D341Med (cell line): Measurements from ENCODE around the gene OR51L1.

Experiments used
- DNase-seq: peaks from one replicate; pipeline ENCODE4 v3.0.0; 2012; ENCODE audit warnings: low spot score

The OR51L1 gene

GRCh38 chr11:5046754-5047330, 52.2 kb downstream of the OR51L1 start:
- no peak for DNase-seq
